Measurements from ENCODE around the gene SNX33.
"Not testable (repeated sequence)": the region's sequence is repeated elsewhere in the genome, so short reads cannot be mapped to it uniquely, and the experiment has no call there.

SNX33 gene

GRCh38 chr15:75684648-75685047 is 36.9 kb downstream of the SNX33 start:
- no peak for DNase-seq

GRCh38 chr15:75685195-75685594 is 37.5 kb downstream of the SNX33 start:
- no peak for DNase-seq

- DNase-seq: peak; percentile 8
These were observed 38.5 kb downstream of the SNX33 start for GRCh38 chr15:75686212-75686642.

GRCh38 chr15:75687486-75688277 is 40.0 kb downstream of the SNX33 start:
- no peak for DNase-seq

- no peak for DNase-seq
These were observed 40.5 kb downstream of the SNX33 start for GRCh38 chr15:75688278-75688557.

- DNase-seq: no peak
These were observed 41.1 kb downstream of the SNX33 start for GRCh38 chr15:75688831-75689230.

- DNase-seq: not testable (repeated sequence)
These were observed 41.7 kb downstream of the SNX33 start for GRCh38 chr15:75689429-75689828.

- DNase-seq: not testable (repeated sequence)
These were observed 44.6 kb downstream of the SNX33 start for GRCh38 chr15:75692311-75692710.

GRCh38 chr15:75693028-75693427 is 45.3 kb downstream of the SNX33 start:
- not testable (repeated sequence) for DNase-seq

- no peak for DNase-seq
These were observed 46.0 kb downstream of the SNX33 start for GRCh38 chr15:75693501-75694240.

GRCh38 chr15:75694241-75695182 is 46.8 kb downstream of the SNX33 start:
- peak; percentile 47 for DNase-seq

GRCh38 chr15:75695220-75695619 is 47.5 kb downstream of the SNX33 start:
- DNase-seq: no peak

GRCh38 chr15:75695634-75696310 is 48.1 kb downstream of the SNX33 start:
- no peak for DNase-seq

- DNase-seq: no peak
These were observed 48.6 kb downstream of the SNX33 start for GRCh38 chr15:75696311-75696720.

- DNase-seq: no peak
These were observed 49.1 kb downstream of the SNX33 start for GRCh38 chr15:75696854-75697259.

- no peak for DNase-seq
These were observed 49.8 kb downstream of the SNX33 start for GRCh38 chr15:75697523-75697922.

GRCh38 chr15:75697974-75698747 is 50.4 kb downstream of the SNX33 start:
- not testable (repeated sequence) for DNase-seq

- DNase-seq: not testable (repeated sequence)
These were observed 51.8 kb downstream of the SNX33 start for GRCh38 chr15:75699517-75699916.

- peak; percentile 30 for DNase-seq
These were observed 52.5 kb downstream of the SNX33 start for GRCh38 chr15:75699961-75700874.
